HepG2 (cell line): ENCODE results near the gene CUL7. TPM values are rescaled to one million over a fixed set of nuclear protein-coding genes. Genes with fewer than 3 reads are reported as not detected.
A peak's percentile ranks its signal among the peaks of the same experiment; 100 is the strongest.

ENCODE experiments used
- HOMEZ ChIP-seq: IDR thresholded peaks from 2 replicates; pipeline ENCODE4 v1.6.1; 2016; ENCODE audit warnings: low read depth
- IRX3 ChIP-seq: sonication (generic); formaldehyde crosslinking; IDR thresholded peaks from 2 replicates; pipeline ENCODE4 v1.8.1; 2023; ENCODE audit warnings: mild to moderate bottlenecking, low read depth, missing genetic modification reagents, borderline replicate concordance
- MTA1 ChIP-seq: sonication (generic); formaldehyde crosslinking; IDR thresholded peaks from 2 replicates; pipeline ENCODE4 v1.4.0; 2020; ENCODE audit warnings: missing genetic modification reagents, mild to moderate bottlenecking, borderline replicate concordance
- NFE2 ChIP-seq: sonication (generic); formaldehyde crosslinking; IDR thresholded peaks from 2 replicates; pipeline ENCODE4 v1.4.0; 2020; ENCODE audit warnings: missing genetic modification reagents
- NR2C2 ChIP-seq: sonication (generic); formaldehyde crosslinking; IDR thresholded peaks from 2 replicates; pipeline ENCODE4 v1.4.0; 2020; ENCODE audit warnings: missing genetic modification reagents, mild to moderate bottlenecking, moderate library complexity, borderline replicate concordance
- PBX3 ChIP-seq: sonication (generic); formaldehyde crosslinking; IDR thresholded peaks from 2 replicates; pipeline ENCODE4 v1.8.1; 2023; ENCODE audit warnings: missing genetic modification reagents, inconsistent platforms, borderline replicate concordance
- RNF2 ChIP-seq: fragments of 450-650 bp; conservative IDR thresholded peaks from 2 replicates; pipeline ENCODE4 v1.6.1; 2016; ENCODE audit warnings: low read depth
- TBP ChIP-seq: sonication (generic); formaldehyde crosslinking; IDR thresholded peaks from 2 replicates; pipeline ENCODE4 v1.5.0; 2020; ENCODE audit warnings: missing genetic modification reagents
- THRA ChIP-seq: sonication (generic); formaldehyde crosslinking; IDR thresholded peaks from 2 replicates; pipeline ENCODE4 v1.4.0; 2020; ENCODE audit warnings: missing genetic modification reagents, borderline replicate concordance
- TIGD3 ChIP-seq: sonication (generic); formaldehyde crosslinking; IDR thresholded peaks from 2 replicates; pipeline ENCODE4 v1.5.1; 2020; ENCODE audit warnings: mild to moderate bottlenecking, missing genetic modification reagents, borderline replicate concordance
- ZNF101 ChIP-seq: sonication (generic); formaldehyde crosslinking; IDR thresholded peaks from 2 replicates; pipeline ENCODE4 v1.4.0; 2020; ENCODE audit warnings: mild to moderate bottlenecking, low read depth, missing genetic modification reagents, borderline replicate concordance
- ZNF451 ChIP-seq: sonication (generic); formaldehyde crosslinking; IDR thresholded peaks from 2 replicates; pipeline ENCODE4 v1.5.0; 2020; ENCODE audit warnings: mild to moderate bottlenecking, missing genetic modification reagents
- ZNF556 ChIP-seq: sonication (generic); formaldehyde crosslinking; IDR thresholded peaks from 2 replicates; pipeline ENCODE4 v1.4.0; 2020; ENCODE audit warnings: mild to moderate bottlenecking, missing genetic modification reagents, borderline replicate concordance
- ZNF580 ChIP-seq: IDR thresholded peaks from 2 replicates; pipeline ENCODE4 v1.6.1; 2016; ENCODE audit warnings: low read depth, borderline replicate concordance
- ZNF710 ChIP-seq: sonication (generic); formaldehyde crosslinking; IDR thresholded peaks from 2 replicates; pipeline ENCODE4 v1.5.0; 2020; ENCODE audit warnings: mild to moderate bottlenecking, missing genetic modification reagents, borderline replicate concordance
- ZNF800 ChIP-seq: sonication (generic); formaldehyde crosslinking; IDR thresholded peaks from 2 replicates; pipeline ENCODE4 v1.4.0; 2020; ENCODE audit warnings: missing genetic modification reagents
- ZNF841 ChIP-seq: sonication (generic); formaldehyde crosslinking; IDR thresholded peaks from 2 replicates; pipeline ENCODE4 v1.8.1; 2023; ENCODE audit warnings: missing genetic modification reagents, borderline replicate concordance
- polyA plus RNA-seq, 8 experiments: library from polyadenylated mRNA; depleted of rRNA in 3 of 8; stranded (reverse) in 7 of 8; unstranded in 1 of 8; fragments of >200 nt; fragmentation: Illumina TruSeq in 4 of 8; extraction: Trizol in 4 of 8; gene quantifications; 2 replicates each; pipeline versions ENCODE4 v1.2.1 to v1.2.3, GENCODE V29; 2011 to 2016; ENCODE audit warnings: low read depth in 4 of 8, missing spikeins in 1 of 8, mixed read lengths in 1 of 8; ENCODE audit not compliant: insufficient read depth in 1 of 8
- total RNA-seq, 5 experiments: library from RNA; depleted of rRNA; stranded (reverse); fragments of >200 nt; fragmentation: Illumina TruSeq; extraction: Trizol; gene quantifications; 2 replicates each; pipeline ENCODE4 v1.2.3, GENCODE V29; 2016; ENCODE audit warnings: low read depth in 1 of 5

The CUL7 gene
- total and polyA plus RNA-seq, 2 of the 13 experiments (the other 11 are each of a cell fraction or from before 2014, with no cell fraction given) = 32.0 to 60.7 TPM

- TF ChIP-seq NR2C2 (CRISPR knock-in tag) (peak; percentile 15), IRX3 (CRISPR knock-in tag) (0 out of 2 replicates have a peak, but pooled peaks have one; percentile 21), TBP (no peak), ZNF800 (CRISPR knock-in tag) (0 out of 2 replicates have a peak, but pooled peaks have one; percentile 16), ZNF710 (CRISPR knock-in tag) (0 out of 2 replicates have a peak, but pooled peaks have one; percentile 53), TIGD3 (CRISPR knock-in tag) (peak; percentile 72; the same call in 1 of the 2 replicates), NFE2 (no peak), ZNF841 (no peak), MTA1 (CRISPR knock-in tag) (0 out of 2 replicates have a peak, but pooled peaks have one; percentile 85), RNF2 (no peak), ZNF580 (CRISPR knock-in tag) (no peak; the same call in 1 of the 2 replicates), ZNF451 (CRISPR knock-in tag) (peak; percentile 15; the same call in 1 of the 2 replicates), THRA (peak; percentile 33; the same call in 1 of the 2 replicates), ZNF556 (0 out of 2 replicates have a peak, but pooled peaks have one; percentile 20), ZNF101 (0 out of 2 replicates have a peak, but pooled peaks have one; percentile 68), PBX3 (CRISPR knock-in tag) (no peak), HOMEZ (CRISPR knock-in tag) (0 out of 2 replicates have a peak, but pooled peaks have one; percentile 50)
Measured at GRCh38 chr6:43060034-43060754, 6.5 kb upstream of the CUL7 start (continued).
